GM15510 (cell line): Measurements from ENCODE around the gene HRH3.
A peak's percentile ranks its signal among the peaks of the same experiment; 100 is the strongest.

Experiments used
- POLR2A ChIP-seq: IDR thresholded peaks from 3 replicates; pipeline ENCODE4 v1.6.1; 2011; ENCODE audit warnings: borderline replicate concordance; ENCODE audit not compliant: insufficient read length; ENCODE audit errors: extremely low read depth

HRH3 gene

GRCh38 chr20:62195075-62195405 is 25.0 kb downstream of the HRH3 start:
- TF ChIP-seq POLR2A = no peak

GRCh38 chr20:62193079-62194025 is 26.7 kb downstream of the HRH3 start:
- no peak for TF ChIP-seq POLR2A

GRCh38 chr20:62192635-62193034 is 27.4 kb downstream of the HRH3 start:
- TF ChIP-seq POLR2A = no peak

GRCh38 chr20:62191781-62192559 is 28.1 kb downstream of the HRH3 start:
- TF ChIP-seq POLR2A = no peak

- no peak for TF ChIP-seq POLR2A
Observed at GRCh38 chr20:62190639-62191411, 29.3 kb downstream of the HRH3 start.

- TF ChIP-seq POLR2A = no peak
Observed at GRCh38 chr20:62186887-62187866, 32.9 kb downstream of the HRH3 start.

GRCh38 chr20:62186096-62186426 is 34.0 kb downstream of the HRH3 start:
- no peak for TF ChIP-seq POLR2A

GRCh38 chr20:62183426-62184142 is 36.5 kb downstream of the HRH3 start:
- TF ChIP-seq POLR2A = no peak

- peak; percentile 99 for TF ChIP-seq POLR2A
Observed at GRCh38 chr20:62182469-62183425, 37.3 kb downstream of the HRH3 start, which contains the start of gene MTG2. TSS of gene MTG2 (plus strand) at chr20:62183028. CDS start at chr20:62193421, 10,393 bp downstream.

- no peak for TF ChIP-seq POLR2A
Observed at GRCh38 chr20:62181808-62182207, 38.3 kb downstream of the HRH3 start.

- TF ChIP-seq POLR2A = no peak
Observed at GRCh38 chr20:62179162-62179504, 40.9 kb downstream of the HRH3 start.
